Stimulated activated CD8-positive, alpha-beta memory T cell treated with anti-CD3 and anti-CD28 coated beads, Interleukin-12 subunit alpha, Interleukin-12 subunit beta, amount 100 ng/mL, for 24 hours (primary cell): ENCODE data around the gene VPS18.

Experiments used
- DNase-seq: peaks from one replicate; pipeline ENCODE4 v3.0.0-alpha.2; 2020; ENCODE audit errors: extremely low read depth

The VPS18 gene

GRCh38 chr15:40869686-40870085, 24.6 kb upstream of the VPS18 start:
- DNase-seq = no peak

GRCh38 chr15:40870716-40871115, 23.5 kb upstream of the VPS18 start:
- no peak for DNase-seq

GRCh38 chr15:40871749-40872617, 22.3 kb upstream of the VPS18 start:
- DNase-seq = no peak

GRCh38 chr15:40872791-40873693, 21.2 kb upstream of the VPS18 start:
- DNase-seq = no peak

- DNase-seq = no peak
Observed at GRCh38 chr15:40873694-40874561, 20.3 kb upstream of the VPS18 start, which contains the start of gene RHOV. Gene RHOV, minus strand, starts transcription at chr15:40874234. Its CDS starts 95 bp downstream, at chr15:40874139.

- DNase-seq = no peak
Observed at GRCh38 chr15:40875991-40876730, 18.1 kb upstream of the VPS18 start.

GRCh38 chr15:40877694-40878093, 16.6 kb upstream of the VPS18 start:
- no peak for DNase-seq

- DNase-seq = no peak
Observed at GRCh38 chr15:40878785-40879184, 15.5 kb upstream of the VPS18 start.

- no peak for DNase-seq
Observed at GRCh38 chr15:40879609-40880008, 14.6 kb upstream of the VPS18 start.

GRCh38 chr15:40881351-40881750, 12.9 kb upstream of the VPS18 start:
- DNase-seq = no peak

- no peak for DNase-seq
Observed at GRCh38 chr15:40886586-40886985, 7.7 kb upstream of the VPS18 start.

GRCh38 chr15:40889112-40889511, 5.1 kb upstream of the VPS18 start:
- no peak for DNase-seq

- DNase-seq = no peak
Observed at GRCh38 chr15:40891138-40891537, 3.1 kb upstream of the VPS18 start.

GRCh38 chr15:40891810-40892446, 2.3 kb upstream of the VPS18 start:
- DNase-seq = no peak

- no peak for DNase-seq
Observed at GRCh38 chr15:40892447-40893012, 1.7 kb upstream of the VPS18 start.

GRCh38 chr15:40893019-40893670, 1.1 kb upstream of the VPS18 start:
- no peak for DNase-seq

GRCh38 chr15:40894681-40895448, 615 bp downstream of the VPS18 start:
- DNase-seq = no peak

GRCh38 chr15:40899536-40900207, 5.4 kb downstream of the VPS18 start:
- no peak for DNase-seq
